Measurements from ENCODE around the gene ZFYVE26.
"Not testable (repeated sequence)": the region's sequence is repeated elsewhere in the genome, so short reads cannot be mapped to it uniquely, and the experiment has no call there.

Gene ZFYVE26

DNA sequence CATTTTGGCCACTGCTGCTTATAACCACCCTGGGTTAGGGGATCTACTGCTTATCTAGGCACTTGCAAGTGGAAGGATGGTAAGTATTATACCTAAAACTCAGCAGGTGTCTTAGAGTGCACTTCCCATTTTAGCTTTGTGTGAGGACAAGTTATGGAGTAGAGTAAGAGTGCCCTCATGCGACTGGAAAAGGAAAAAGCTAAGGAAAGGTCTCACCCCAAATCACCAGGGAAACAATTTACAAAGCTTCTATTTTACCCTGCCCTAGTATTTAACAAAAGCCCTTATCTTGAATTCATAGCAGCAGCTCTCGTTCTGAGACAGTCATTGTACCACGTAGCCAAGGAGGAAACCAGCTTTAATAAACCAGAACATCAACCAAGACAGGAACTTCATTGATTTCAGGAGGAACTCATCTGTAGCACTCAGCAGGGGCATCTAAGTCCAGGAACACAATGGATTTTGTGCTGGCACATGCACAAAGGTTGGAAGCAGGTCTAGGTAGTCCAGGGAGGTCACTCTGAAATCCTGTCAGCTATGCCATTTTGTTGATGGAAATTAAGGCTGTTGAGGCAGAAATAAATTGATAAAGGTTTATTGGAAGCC lies 111.8 kb downstream of the ZFYVE26 start:
- DNase-seq: peak; percentile 68

DNA sequence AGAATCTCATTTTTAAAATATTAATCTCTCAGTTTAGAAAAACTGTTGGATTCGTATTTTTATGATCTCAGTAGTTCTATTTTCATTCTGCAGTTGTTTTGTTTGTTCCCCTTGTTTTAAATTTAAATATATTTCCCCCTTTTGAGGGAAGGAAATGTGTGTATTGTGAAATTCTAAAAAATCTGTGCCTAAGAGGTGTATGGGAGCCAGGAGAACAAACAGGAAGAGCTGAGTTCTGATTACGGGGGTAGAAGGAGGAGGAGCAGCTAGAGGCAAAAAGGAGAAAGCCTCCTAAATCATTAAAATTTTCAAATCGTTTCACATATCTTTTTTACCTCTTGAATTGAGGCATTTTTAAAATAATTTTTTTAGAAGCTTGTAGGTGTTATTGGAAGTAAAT lies 112.4 kb downstream of the ZFYVE26 start:
- DNase-seq: no peak

- DNase-seq: not testable (repeated sequence)
Measured at GRCh38 chr14:67701492-67701891, 114.9 kb downstream of the ZFYVE26 start, which contains the start of gene RDH12. RDH12 (plus strand) TSS chr14:67701886; CDS start chr14:67722643, 20,757 bp downstream.

- DNase-seq: no peak
Measured at GRCh38 chr14:67698179-67698578, 118.2 kb downstream of the ZFYVE26 start.

DNA sequence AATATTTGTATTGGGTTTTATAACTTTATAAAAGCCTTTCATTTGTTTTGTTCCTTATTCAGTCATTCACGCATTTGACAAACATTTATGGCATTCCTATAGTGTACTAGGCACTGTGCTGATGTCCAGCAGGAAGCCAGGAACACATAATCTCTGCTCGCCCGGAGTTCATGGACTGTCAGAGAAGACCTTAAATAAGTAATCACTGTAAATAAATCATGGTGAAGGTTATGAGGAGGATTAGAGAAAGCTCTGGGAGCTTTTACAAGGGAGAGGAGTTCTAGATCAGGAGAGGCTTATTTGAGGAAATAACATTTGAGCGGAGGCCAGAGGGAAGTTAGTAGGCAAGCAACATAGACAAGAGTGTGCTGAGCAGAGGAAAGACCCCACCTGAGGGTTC lies 119.4 kb downstream of the ZFYVE26 start:
- DNase-seq: no peak

Measured in CD4-positive, alpha-beta T cell treated with Interleukin-4 for 4 hours (primary cell).